ENCODE data around the gene ATP7B.

DNA sequence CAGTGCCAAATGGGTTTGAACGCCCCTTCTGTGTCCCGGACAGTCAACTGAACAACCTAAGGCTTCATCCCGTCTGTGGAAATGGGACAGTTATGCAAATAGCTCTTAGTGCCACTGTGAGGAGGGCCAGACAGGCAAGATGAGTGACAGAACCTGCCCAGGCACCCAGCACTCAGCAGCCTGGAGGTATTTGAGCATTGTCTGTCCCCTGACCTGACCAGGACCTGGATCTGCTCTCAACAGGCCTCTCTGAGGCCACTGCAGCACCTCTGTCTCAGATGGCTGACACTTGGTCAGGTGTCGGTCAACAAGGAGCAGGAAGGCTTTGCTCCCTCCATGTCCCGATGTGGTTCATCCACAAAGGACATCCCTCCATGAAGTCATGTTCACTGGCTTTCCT lies 81.6 kb downstream of the ATP7B start:
- TF ChIP-seq, protein P1, sequence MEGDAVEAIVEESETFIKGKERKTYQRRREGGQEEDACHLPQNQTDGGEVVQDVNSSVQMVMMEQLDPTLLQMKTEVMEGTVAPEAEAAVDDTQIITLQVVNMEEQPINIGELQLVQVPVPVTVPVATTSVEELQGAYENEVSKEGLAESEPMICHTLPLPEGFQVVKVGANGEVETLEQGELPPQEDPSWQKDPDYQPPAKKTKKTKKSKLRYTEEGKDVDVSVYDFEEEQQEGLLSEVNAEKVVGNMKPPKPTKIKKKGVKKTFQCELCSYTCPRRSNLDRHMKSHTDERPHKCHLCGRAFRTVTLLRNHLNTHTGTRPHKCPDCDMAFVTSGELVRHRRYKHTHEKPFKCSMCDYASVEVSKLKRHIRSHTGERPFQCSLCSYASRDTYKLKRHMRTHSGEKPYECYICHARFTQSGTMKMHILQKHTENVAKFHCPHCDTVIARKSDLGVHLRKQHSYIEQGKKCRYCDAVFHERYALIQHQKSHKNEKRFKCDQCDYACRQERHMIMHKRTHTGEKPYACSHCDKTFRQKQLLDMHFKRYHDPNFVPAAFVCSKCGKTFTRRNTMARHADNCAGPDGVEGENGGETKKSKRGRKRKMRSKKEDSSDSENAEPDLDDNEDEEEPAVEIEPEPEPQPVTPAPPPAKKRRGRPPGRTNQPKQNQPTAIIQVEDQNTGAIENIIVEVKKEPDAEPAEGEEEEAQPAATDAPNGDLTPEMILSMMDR (IDR thresholded peaks at IDR 0.05) = no peak
- TF ChIP-seq POLR2AphosphoS5 (IDR thresholded peaks at IDR 0.05) (no peak), EP300 (IDR thresholded peaks at IDR 0.05) (no peak)
